Endothelial cell of umbilical vein (primary cell): ENCODE data around the gene PDIA4. TPM values are rescaled to one million over a fixed set of nuclear protein-coding genes. Genes with fewer than 3 reads are reported as not detected.

ENCODE experiments used
- BruUV-seq: library from RNA; stranded (reverse); fragments of 400-500 nt; replicated peaks from 2 replicates; lab custom pipeline; 2021; lab: Mats Ljungman, UMichigan
- CTCF ChIA-PET: fragments of 300-600, 350-600 bp; sonication (Branson Sonifier 250); formaldehyde crosslinking; loops from one replicate; lab custom pipeline; 2021; ENCODE audit warnings: antibody characterized with exemption, inconsistent platforms; lab: Charles Lee
- POLR2A ChIA-PET: fragments of 300-600, 350-600 bp; sonication (Branson Sonifier 250); formaldehyde crosslinking; loops from one replicate; lab custom pipeline; 2021; ENCODE audit warnings: antibody characterized with exemption, inconsistent platforms; lab: Charles Lee
- DNase-seq: peaks from one replicate; pipeline ENCODE4 v3.0.0-alpha.2; 2011; ENCODE audit warnings: low read depth, low spot score
- FAIRE-seq: peaks from 2 replicates; lab custom pipeline; 2011; peaks lifted over from hg19 to GRCh38; lab: Jason Lieb, UNC
- H2AFZ ChIP-seq: 2 replicates; pipeline ENCODE4 v1.6.0; 2012; ENCODE audit warnings: low read depth, low read length, control low read depth, inconsistent platforms
- H3K27ac ChIP-seq: 2 replicates; pipeline ENCODE4 v1.5.1; 2011; ENCODE audit warnings: low read depth, mild to moderate bottlenecking, control low read depth, low read length, moderate library complexity; ENCODE audit not compliant: insufficient read depth
- H3K27me3 ChIP-seq, 2 experiments: 2 replicates each; pipeline versions ENCODE4 v1.6.0 to v1.6.1; 2011; ENCODE audit warnings: low read length in 2 of 2, mixed read lengths in 1 of 2; ENCODE audit not compliant: control insufficient read depth in 2 of 2, insufficient read depth in 2 of 2
- H3K36me3 ChIP-seq, 2 experiments: 2 replicates in 1 of 2; 3 replicates in 1 of 2; pipeline ENCODE4 v1.5.1; 2011; ENCODE audit warnings: low read length in 2 of 2, mild to moderate bottlenecking in 1 of 2, moderate library complexity in 1 of 2; ENCODE audit not compliant: control insufficient read depth in 2 of 2, insufficient read depth in 2 of 2; ENCODE audit errors: extremely low read depth in 1 of 2
- H3K4me1 ChIP-seq: 3 replicates; pipeline ENCODE4 v1.5.1; 2011; ENCODE audit warnings: mild to moderate bottlenecking, low read length; ENCODE audit not compliant: control insufficient read depth, insufficient read depth; ENCODE audit errors: extremely low read depth
- H3K4me2 ChIP-seq: 2 replicates; pipeline ENCODE4 v1.6.1; 2011; ENCODE audit warnings: low read length, control low read depth, mixed read lengths; ENCODE audit not compliant: insufficient read depth
- H3K4me3 ChIP-seq, 3 experiments: fragments of 200-600 bp in 1 of 3; sonication (generic), shearing (Covaris generic) in 1 of 3; replicated peaks in 1 of 3; 2 replicates each; pipeline ENCODE4 v1.5.1; 2011 to 2016; ENCODE audit warnings: control low read depth in 3 of 3, low read length in 3 of 3, mild to moderate bottlenecking in 2 of 3, inconsistent platforms in 1 of 3, low read depth in 1 of 3, moderate library complexity in 1 of 3; ENCODE audit not compliant: insufficient read depth in 1 of 3
- H3K79me2 ChIP-seq: 2 replicates; pipeline ENCODE4 v1.6.0; 2012; ENCODE audit warnings: low read length, inconsistent platforms; ENCODE audit not compliant: control insufficient read depth, insufficient read depth
- H3K9ac ChIP-seq: replicated peaks from 2 replicates; pipeline ENCODE3; 2011; ENCODE audit warnings: low read length, control low read depth; ENCODE audit not compliant: insufficient read depth; ENCODE audit errors: extremely low read depth
- H3K9me1 ChIP-seq: replicated peaks from 3 replicates; pipeline ENCODE4 v1.6.0; 2011; ENCODE audit warnings: mild to moderate bottlenecking, low read length; ENCODE audit not compliant: control insufficient read depth, insufficient read depth; ENCODE audit errors: extremely low read depth
- H3K9me3 ChIP-seq: replicated peaks from 2 replicates; pipeline ENCODE4 v1.5.1; 2012; ENCODE audit warnings: low read length, inconsistent platforms; ENCODE audit not compliant: control insufficient read depth, insufficient read depth
- H4K20me1 ChIP-seq: replicated peaks from 2 replicates; pipeline ENCODE3; 2011; ENCODE audit warnings: mild to moderate bottlenecking, low read length; ENCODE audit not compliant: control insufficient read depth, insufficient read depth; ENCODE audit errors: extremely low read depth
- CTCF ChIP-seq, 2 donors: IDR thresholded peaks; 1 replicate in 1 of 2; 2 replicates in 1 of 2; pipeline ENCODE4 v1.5.1; 2011; ENCODE audit warnings: low read length in 2 of 2, mild to moderate bottlenecking in 2 of 2, moderate library complexity in 2 of 2, control low read depth in 1 of 2, inconsistent platforms in 1 of 2, low read depth in 1 of 2; ENCODE audit not compliant: insufficient read depth in 1 of 2; ENCODE audit errors: extremely low read depth in 1 of 2
- EZH2 ChIP-seq: IDR thresholded peaks from 2 replicates; pipeline ENCODE4 v1.6.1; 2012; ENCODE audit warnings: borderline replicate concordance, low read depth, mild to moderate bottlenecking, moderate library complexity, low read length, inconsistent platforms; ENCODE audit not compliant: severe bottlenecking
- FOS ChIP-seq: IDR thresholded peaks from 2 replicates; pipeline ENCODE4 v1.6.1; 2011; ENCODE audit warnings: mild to moderate bottlenecking, low read length, moderate library complexity, borderline replicate concordance; ENCODE audit not compliant: insufficient read depth
- GATA2 ChIP-seq: IDR thresholded peaks from 2 replicates; pipeline ENCODE4 v1.7.0; 2011; ENCODE audit warnings: low read depth, mild to moderate bottlenecking, moderate library complexity, mixed read lengths, low read length; ENCODE audit not compliant: insufficient read length, insufficient read depth
- JUN ChIP-seq: IDR thresholded peaks from 2 replicates; pipeline ENCODE4 v1.6.1; 2011; ENCODE audit warnings: borderline replicate concordance, low read depth; ENCODE audit not compliant: insufficient read length, insufficient read depth
- MAX ChIP-seq: IDR thresholded peaks from 2 replicates; pipeline ENCODE4 v1.6.1; 2011; ENCODE audit not compliant: insufficient read depth, insufficient read length
- MYC ChIP-seq: IDR thresholded peaks from one replicate; pipeline ENCODE4 v1.6.1; 2011; ENCODE audit warnings: mild to moderate bottlenecking, low read depth, low read length
- POLR2A ChIP-seq: IDR thresholded peaks from 2 replicates; pipeline ENCODE4 v1.6.1; 2012; ENCODE audit warnings: low read depth, mild to moderate bottlenecking, control low read depth, low read length
- POLR2AphosphoS5 ChIP-seq: IDR thresholded peaks from 2 replicates; pipeline ENCODE4 v1.6.1; 2012; ENCODE audit warnings: low read depth, mild to moderate bottlenecking, control low read depth, low read length, moderate library complexity; ENCODE audit not compliant: insufficient read depth
- dilution Hi-C: fragments of 300-500 bp; cut with MboI; formaldehyde crosslinking; loops from one replicate; pipeline ENCODE4 v1.15.0; 2019; ENCODE audit warnings: low sequenced_read_pairs; ENCODE audit not compliant: extremely low pct_ligation_motif_present
- intact Hi-C: fragments of 100-400 bp; cut with micrococcal nuclease; formaldehyde crosslinking; loops from one replicate; pipeline ENCODE4 v1.10.0; 2022
- polyA plus RNA-seq, 4 experiments: library from polyadenylated mRNA; depleted of rRNA in 3 of 4; stranded (reverse) in 3 of 4; unstranded in 1 of 4; fragments of >200 nt; gene quantifications; 2 replicates each; pipeline versions ENCODE4 v1.2.1 to v1.2.3, GENCODE V29; 2011 to 2012; ENCODE audit warnings: missing spikeins in 1 of 4
- total RNA-seq: library from RNA; stranded (reverse); gene quantifications from 2 replicates; pipeline ENCODE4 v1.2.3, GENCODE V29; 2021

Gene PDIA4
- total and polyA plus RNA-seq, 2 donors (not counting 3 experiments of a cell fraction or from before 2014, with no cell fraction given): 217 to 308 TPM

DNA sequence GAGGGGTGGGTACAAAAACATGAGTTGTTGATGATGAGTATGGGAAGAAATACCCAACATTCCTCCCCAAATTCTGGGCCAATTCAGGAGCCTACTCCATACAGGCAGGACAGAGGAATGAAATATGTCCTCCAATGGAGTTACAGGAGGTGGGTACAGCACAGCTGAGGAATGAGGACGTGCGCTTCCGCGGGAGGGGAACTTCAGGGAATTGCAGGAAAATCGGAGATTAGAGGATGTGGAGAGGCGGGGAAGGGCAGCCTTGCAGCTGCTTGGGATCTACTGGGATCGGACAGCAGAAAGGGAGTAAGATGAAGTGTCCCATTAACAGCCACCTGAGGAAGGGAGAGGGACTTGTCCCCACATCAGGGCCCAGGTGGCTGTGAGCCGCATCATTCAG lies 50.2 kb downstream of the PDIA4 start:
- Histone ChIP-seq H3K9ac (no peak overlapping the region), H3K9me3 (no peaks in the 10 kb centered on the region), H3K4me3 (no peak overlapping the region), H2AFZ (peak overlapping the region; percentile 24), H3K4me2 (no peak overlapping the region), H3K9me1 (no peaks in the 10 kb centered on the region), H3K27ac (no peak overlapping the region), H3K4me1 (peaks cover 3% of the 10 kb centered on the region), H4K20me1 (no peaks in the 10 kb centered on the region), H3K36me3 (no peaks in the 10 kb centered on the region), H3K79me2 (no peaks in the 10 kb centered on the region), H3K27me3 (peaks cover 0 to 2% of the 10 kb centered on the region in 2 experiments)
- ChIA-PET POLR2A (no interaction called here), CTCF (no interaction called here)
- DNase-seq (no peak), FAIRE-seq (no peak)
- intact Hi-C loops (no loop called here), dilution Hi-C loops (no loop called here)
- no TSS peak for BruUV-seq
- TF ChIP-seq POLR2AphosphoS5 (no peak), EZH2 (no peak), GATA2 (no peak), FOS (no peak), MAX (no peak), MYC (no peak), POLR2A (no peak), JUN (no peak), CTCF (IDR thresholded peaks at IDR 0.05; ENCODE audit: extremely low read depth in 1 of 2, insufficient read depth in 1 of 2, low read depth in 1 of 2, low read length in 2 of 2) (no peak)
